Measurements from ENCODE around the gene SOX6.

DNA sequence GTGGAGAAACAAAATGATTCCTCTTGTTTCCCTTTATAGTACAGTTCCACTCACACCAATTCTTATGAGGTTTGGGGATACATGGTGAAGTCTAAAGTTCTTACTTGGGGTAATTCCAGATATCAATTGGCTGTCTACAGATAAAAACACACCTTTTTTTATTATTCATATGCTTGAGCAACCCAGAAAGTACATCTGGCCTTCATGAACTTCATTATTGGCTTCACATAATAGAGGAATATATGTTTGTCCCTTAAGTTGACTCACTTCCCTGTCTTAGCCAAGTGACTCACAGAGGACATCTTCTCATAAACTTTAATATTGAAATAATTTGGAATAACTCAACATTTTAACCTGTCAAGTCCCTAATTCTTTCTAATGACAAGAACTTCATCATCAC is 36.3 kb upstream of the SOX6 start:
- TF ChIP-seq, protein P1, sequence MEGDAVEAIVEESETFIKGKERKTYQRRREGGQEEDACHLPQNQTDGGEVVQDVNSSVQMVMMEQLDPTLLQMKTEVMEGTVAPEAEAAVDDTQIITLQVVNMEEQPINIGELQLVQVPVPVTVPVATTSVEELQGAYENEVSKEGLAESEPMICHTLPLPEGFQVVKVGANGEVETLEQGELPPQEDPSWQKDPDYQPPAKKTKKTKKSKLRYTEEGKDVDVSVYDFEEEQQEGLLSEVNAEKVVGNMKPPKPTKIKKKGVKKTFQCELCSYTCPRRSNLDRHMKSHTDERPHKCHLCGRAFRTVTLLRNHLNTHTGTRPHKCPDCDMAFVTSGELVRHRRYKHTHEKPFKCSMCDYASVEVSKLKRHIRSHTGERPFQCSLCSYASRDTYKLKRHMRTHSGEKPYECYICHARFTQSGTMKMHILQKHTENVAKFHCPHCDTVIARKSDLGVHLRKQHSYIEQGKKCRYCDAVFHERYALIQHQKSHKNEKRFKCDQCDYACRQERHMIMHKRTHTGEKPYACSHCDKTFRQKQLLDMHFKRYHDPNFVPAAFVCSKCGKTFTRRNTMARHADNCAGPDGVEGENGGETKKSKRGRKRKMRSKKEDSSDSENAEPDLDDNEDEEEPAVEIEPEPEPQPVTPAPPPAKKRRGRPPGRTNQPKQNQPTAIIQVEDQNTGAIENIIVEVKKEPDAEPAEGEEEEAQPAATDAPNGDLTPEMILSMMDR (IDR thresholded peaks at IDR 0.05): no peak
- TF ChIP-seq POLR2AphosphoS5 (IDR thresholded peaks at IDR 0.05; ENCODE audit: insufficient read depth in 1 of 2, low read depth in 1 of 2) (no peak), POLR2A (IDR thresholded peaks at IDR 0.05) (no peak)

Measured in vagina (tissue), 2 donors.